Upper lobe of left lung (tissue), 4 donors: Measurements from ENCODE around the gene TLCD5.
A peak's percentile ranks its signal among the peaks of the same experiment; 100 is the strongest.

Experiments
- POLR2A ChIP-seq, 4 donors: fragments of 450-650 bp; IDR thresholded peaks; one replicate each; pipeline ENCODE4 v1.5.1; 2016 to 2017; ENCODE audit warnings: antibody characterized with exemption in 4 of 4, mild to moderate bottlenecking in 2 of 4
- TF ChIP-seq, protein P1 (sequence below), 6 experiments: fragments of 450-650 bp in 4 of 6; fragments of 200-600 bp in 2 of 6; sonication (generic) in 2 of 6; IDR thresholded peaks; one replicate each; pipeline ENCODE4 v1.5.1; 2016 to 2019; ENCODE audit warnings: antibody characterized with exemption in 6 of 6

DNA sequence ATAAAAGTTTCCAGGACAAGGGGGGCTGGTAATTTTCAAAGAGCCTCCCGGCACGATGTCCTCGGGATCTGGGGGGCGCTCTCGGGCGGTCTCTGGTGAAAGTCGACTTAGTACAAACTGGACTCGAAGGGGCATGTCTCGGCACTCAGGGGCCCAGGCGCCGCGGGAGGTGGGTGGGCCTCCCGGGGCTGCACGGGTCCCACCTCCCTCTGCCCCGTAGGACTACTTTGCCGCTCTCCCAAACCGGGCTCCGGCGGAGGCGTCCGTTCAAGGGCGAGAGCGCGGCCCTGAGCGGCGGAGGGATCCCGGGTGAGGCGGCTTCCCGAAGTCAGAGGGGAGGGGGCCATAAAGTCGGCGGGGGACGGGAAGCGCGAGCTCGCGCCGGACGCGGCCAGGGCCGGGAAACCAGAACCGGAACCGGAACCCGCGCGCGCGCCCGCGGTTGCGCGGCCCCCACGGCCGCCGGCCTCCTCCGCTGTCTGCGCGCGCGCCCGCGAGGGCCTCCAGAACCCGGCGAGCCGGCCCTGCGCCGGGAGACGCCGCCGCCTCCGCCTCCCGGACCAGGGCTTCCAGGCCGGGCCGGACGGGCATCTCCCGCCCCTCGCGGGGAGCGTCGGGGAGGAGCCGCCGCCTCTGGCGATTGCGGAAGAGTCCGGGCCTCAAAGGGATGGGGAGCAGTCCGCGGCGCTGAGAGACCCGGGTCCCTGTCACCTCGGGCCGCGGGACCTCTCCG is 11.0 kb downstream of the TLCD5 start, which contains the start of gene ARHGEF12:
- TF ChIP-seq, protein P1, sequence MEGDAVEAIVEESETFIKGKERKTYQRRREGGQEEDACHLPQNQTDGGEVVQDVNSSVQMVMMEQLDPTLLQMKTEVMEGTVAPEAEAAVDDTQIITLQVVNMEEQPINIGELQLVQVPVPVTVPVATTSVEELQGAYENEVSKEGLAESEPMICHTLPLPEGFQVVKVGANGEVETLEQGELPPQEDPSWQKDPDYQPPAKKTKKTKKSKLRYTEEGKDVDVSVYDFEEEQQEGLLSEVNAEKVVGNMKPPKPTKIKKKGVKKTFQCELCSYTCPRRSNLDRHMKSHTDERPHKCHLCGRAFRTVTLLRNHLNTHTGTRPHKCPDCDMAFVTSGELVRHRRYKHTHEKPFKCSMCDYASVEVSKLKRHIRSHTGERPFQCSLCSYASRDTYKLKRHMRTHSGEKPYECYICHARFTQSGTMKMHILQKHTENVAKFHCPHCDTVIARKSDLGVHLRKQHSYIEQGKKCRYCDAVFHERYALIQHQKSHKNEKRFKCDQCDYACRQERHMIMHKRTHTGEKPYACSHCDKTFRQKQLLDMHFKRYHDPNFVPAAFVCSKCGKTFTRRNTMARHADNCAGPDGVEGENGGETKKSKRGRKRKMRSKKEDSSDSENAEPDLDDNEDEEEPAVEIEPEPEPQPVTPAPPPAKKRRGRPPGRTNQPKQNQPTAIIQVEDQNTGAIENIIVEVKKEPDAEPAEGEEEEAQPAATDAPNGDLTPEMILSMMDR (IDR thresholded peaks at IDR 0.05): no peak
- TF ChIP-seq POLR2A (IDR thresholded peaks at IDR 0.05): peak in 3 of 4 donors; percentile 68 to 82 (median 70)
